ENCODE data around the gene ANLN. TPM values are rescaled to one million over a fixed set of nuclear protein-coding genes. Genes with fewer than 3 reads are reported as not detected.

The ANLN gene
- total and polyA plus RNA-seq, 9 of the 15 experiments (the other 6 are each of a cell fraction or from before 2014, with no cell fraction given) = 18.1 to 66.2 (median 38.7) TPM

- H3K36me3 ChIP-seq (ENCODE audit: control insufficient read depth, insufficient read depth, low read length) = no peaks in the 10 kb centered on the region
- BruUV-seq (replicated peaks) = no TSS peak
- H3K79me2 ChIP-seq (ENCODE audit: control insufficient read depth, insufficient read depth, low read length) = no peaks in the 10 kb centered on the region
- no peaks in the 10 kb centered on the region for H3K9me1 ChIP-seq (ENCODE audit: control insufficient read depth, insufficient read depth, low read length)
- ChIA-PET CTCF (ENCODE audit: low intra/inter-chr PET ratio) (no interaction called here), POLR2A (interaction anchor here (0.8 to 1.5 kb wide), 2 partner anchors 21 to 119 kb away, joined by 4 read pairs; no protein-coding TSS in a partner anchor)
- no peak overlapping the region for H3K4me2 ChIP-seq (ENCODE audit: insufficient read depth, low read length)
- no peak overlapping the region for H2AFZ ChIP-seq (ENCODE audit: low read depth, low read length)
- H3K9ac ChIP-seq (ENCODE audit: insufficient read depth in 1 of 2, low read depth in 2 of 2, low read length in 2 of 2) = no peak overlapping the region
- no peak overlapping the region for H3K4me3 ChIP-seq
- FAIRE-seq = no peak
- H3K27ac ChIP-seq (ENCODE audit: extremely low read depth, low read depth, low read length) = no peak overlapping the region
- intact Hi-C loops (cut with micrococcal nuclease) (no loop called here), in situ Hi-C loops (cut with MboI) (no loop called here)
- TF ChIP-seq TRIM24 (IDR thresholded peaks at IDR 0.05) = no peak
- TF ChIP-seq ELF2 (CRISPR knock-in tag; IDR thresholded peaks at IDR 0.05) = no peak
- no peak for TF ChIP-seq PHF21A (IDR thresholded peaks at IDR 0.05; ENCODE audit: borderline replicate concordance, low read depth)
- TF ChIP-seq CBX1 (IDR thresholded peaks at IDR 0.05; ENCODE audit: low read depth) = no peak
- TF ChIP-seq SP2 (IDR thresholded peaks at IDR 0.05; ENCODE audit: extremely low read depth, low read depth, low read length, poor library complexity, severe bottlenecking) = no peak
- no peak for TF ChIP-seq USF1 (CRISPR knock-in tag; IDR thresholded peaks at IDR 0.05)
- no peak for TF ChIP-seq ATF3 (IDR thresholded peaks at IDR 0.05)
- no peak for TF ChIP-seq ATF3 (CRISPR knock-in tag; conservative IDR thresholded peaks at IDR 0.05)
- no peak for TF ChIP-seq PHB (CRISPR knock-in tag; IDR thresholded peaks at IDR 0.05)
- TF ChIP-seq RNF2 (IDR thresholded peaks at IDR 0.05) = no peak
- TF ChIP-seq ARHGAP35 (IDR thresholded peaks at IDR 0.05; ENCODE audit: partially characterized antibody) = no peak
- TF ChIP-seq TEAD2 (tag; IDR thresholded peaks at IDR 0.05) = no peak
- TF ChIP-seq CHD1 (IDR thresholded peaks at IDR 0.05; ENCODE audit: low read length) = no peak
- TF ChIP-seq ZNF707 (CRISPR knock-in tag; conservative IDR thresholded peaks at IDR 0.05) = no peak
- no peak for ATAC-seq
- H4K20me1 ChIP-seq (replicated peaks; ENCODE audit: control insufficient read depth, insufficient read depth, low read length) = 0 out of 2 replicates have a peak, but pooled peaks cover 9% of the 10 kb centered on the region
- DNase-seq (ENCODE audit: extremely low read depth in 1 of 4, low spot score in 3 of 4) = no peak
- H3K4me1 ChIP-seq (replicated peaks in 1 of 2; ENCODE audit: control insufficient read depth in 2 of 2, insufficient read depth in 2 of 2, low read length in 2 of 2) = peaks cover 8% of the 10 kb centered on the region in 2 experiments; a peak in 3 of 5 replicates
- H3K9me3 ChIP-seq (replicated peaks; ENCODE audit: control insufficient read depth, insufficient read depth, low read depth, low read length) = no peaks in the 10 kb centered on the region
- peaks cover 0 to 2% of the 10 kb centered on the region in 2 experiments; a peak in 3 of 5 replicates for H3K27me3 ChIP-seq (ENCODE audit: control insufficient read depth in 2 of 2, insufficient read depth in 2 of 2, low read length in 2 of 2)
Observed at GRCh38 chr7:36469236-36469635, 79.6 kb downstream of the ANLN start.
